Liver (tissue), 9 donors: Measurements from ENCODE around the gene CLTA. TPM values are rescaled to one million over a fixed set of nuclear protein-coding genes. Genes with fewer than 3 reads are reported as not detected.

ENCODE experiments used
- DNase-seq: peaks from one replicate; pipeline ENCODE4 v3.0.0-alpha.2; 2017; ENCODE audit warnings: low spot score
- H3K27ac ChIP-seq, 2 donors: one replicate each; pipeline ENCODE4 v1.7.0; 2013; ENCODE audit warnings: inconsistent platforms in 2 of 2, low read length in 2 of 2, control low read depth in 1 of 2, low read depth in 1 of 2, mild to moderate bottlenecking in 1 of 2
- H3K27me3 ChIP-seq, 4 donors: one replicate each; pipeline versions ENCODE4 v1.6.1 to v1.7.0; 2013; ENCODE audit warnings: low read length in 3 of 4, inconsistent platforms in 1 of 4, mild to moderate bottlenecking in 1 of 4, moderate library complexity in 1 of 4; ENCODE audit not compliant: control insufficient read depth in 4 of 4, insufficient read depth in 4 of 4
- H3K36me3 ChIP-seq, 4 donors: one replicate each; pipeline versions ENCODE4 v1.6.1 to v1.7.0; 2013; ENCODE audit warnings: low read length in 3 of 4, mild to moderate bottlenecking in 3 of 4, low read depth in 1 of 4, moderate library complexity in 1 of 4; ENCODE audit not compliant: control insufficient read depth in 4 of 4, insufficient read depth in 3 of 4
- H3K4me1 ChIP-seq, 4 donors: one replicate each; pipeline versions ENCODE4 v1.6.1 to v1.7.0; 2013; ENCODE audit warnings: low read length in 3 of 4, mild to moderate bottlenecking in 3 of 4, moderate library complexity in 1 of 4; ENCODE audit not compliant: control insufficient read depth in 4 of 4, insufficient read depth in 4 of 4
- H3K4me3 ChIP-seq, 3 donors: one replicate each; pipeline versions ENCODE4 v1.6.1 to v1.7.0; 2013; ENCODE audit warnings: low read length in 3 of 3, control low read depth in 1 of 3, low read depth in 1 of 3, mild to moderate bottlenecking in 1 of 3
- H3K9ac ChIP-seq, 2 donors: one replicate each; pipeline ENCODE4 v1.7.0; 2013; ENCODE audit warnings: low read length in 2 of 2, mild to moderate bottlenecking in 2 of 2, moderate library complexity in 2 of 2, control low read depth in 1 of 2, low read depth in 1 of 2
- H3K9me3 ChIP-seq, 4 donors: one replicate each; pipeline versions ENCODE4 v1.6.1 to v1.7.0; 2013; ENCODE audit warnings: low read length in 3 of 4; ENCODE audit not compliant: control insufficient read depth in 4 of 4
- ATF3 ChIP-seq: IDR thresholded peaks from 2 replicates; pipeline ENCODE4 v1.6.1; 2016; ENCODE audit warnings: antibody characterized with exemption
- CTCF ChIP-seq: fragments of 150-350 bp; IDR thresholded peaks from 2 replicates; pipeline ENCODE4 v1.5.1; 2017; ENCODE audit warnings: improper control_type of control experiment, low read depth, low read length; ENCODE audit not compliant: missing input control
- EGR1 ChIP-seq, 2 donors: IDR thresholded peaks; 2 replicates each; pipeline ENCODE4 v1.6.1; 2016 to 2018; ENCODE audit warnings: antibody characterized with exemption in 2 of 2, low read depth in 2 of 2
- FOXA1 ChIP-seq: IDR thresholded peaks from 2 replicates; pipeline ENCODE4 v1.6.1; 2016; ENCODE audit warnings: antibody characterized with exemption
- FOXA2 ChIP-seq: IDR thresholded peaks from 2 replicates; pipeline ENCODE4 v1.6.1; 2016; ENCODE audit warnings: antibody characterized with exemption
- HNF4A ChIP-seq, 2 donors: conservative IDR thresholded peaks; 2 replicates each; pipeline ENCODE4 v1.6.1; 2016; ENCODE audit warnings: antibody characterized with exemption in 2 of 2, mild to moderate bottlenecking in 2 of 2
- HNF4G ChIP-seq: IDR thresholded peaks from 2 replicates; pipeline ENCODE4 v1.6.1; 2016; ENCODE audit warnings: antibody characterized with exemption
- JUND ChIP-seq, 2 donors: IDR thresholded peaks; 2 replicates each; pipeline ENCODE4 v1.6.1; 2016; ENCODE audit warnings: antibody characterized with exemption in 2 of 2
- MAX ChIP-seq: IDR thresholded peaks from 2 replicates; pipeline ENCODE4 v1.6.1; 2016; ENCODE audit warnings: antibody characterized with exemption
- NR2F2 ChIP-seq: IDR thresholded peaks from 2 replicates; pipeline ENCODE4 v1.6.1; 2016; ENCODE audit warnings: antibody characterized with exemption
- RAD21 ChIP-seq, 2 donors: IDR thresholded peaks; 2 replicates each; pipeline ENCODE4 v1.6.1; 2016; ENCODE audit warnings: antibody characterized with exemption in 2 of 2, mild to moderate bottlenecking in 2 of 2
- RXRA ChIP-seq, 2 donors: IDR thresholded peaks; 2 replicates each; pipeline ENCODE4 v1.6.1; 2017 to 2018; ENCODE audit warnings: antibody characterized with exemption in 2 of 2, mild to moderate bottlenecking in 1 of 2
- SP1 ChIP-seq: IDR thresholded peaks from 2 replicates; pipeline ENCODE4 v1.6.1; 2018; ENCODE audit warnings: antibody characterized with exemption, mild to moderate bottlenecking
- TAF1 ChIP-seq: conservative IDR thresholded peaks from 2 replicates; pipeline ENCODE4 v1.6.1; 2016; ENCODE audit warnings: antibody characterized with exemption, mild to moderate bottlenecking
- ZBTB33 ChIP-seq: IDR thresholded peaks from 2 replicates; pipeline ENCODE4 v1.6.1; 2016; ENCODE audit warnings: antibody characterized with exemption
- WGBS: extraction: QIAGEN DNeasy Blood & Tissue Kit; methylation state at CpG from one replicate; pipeline ENCODE4 v1.1.7; 2013; 5-methylcytosine and 5-hydroxymethylcytosine counted together
- polyA plus RNA-seq, 2 donors: library from polyadenylated mRNA; stranded (reverse) in 1 of 2; unstranded in 1 of 2; fragments of 200-250 nt in 1 of 2; fragments of >200 nt in 1 of 2; fragmentation: Nextera tagmentation in 1 of 2; extraction: Ambion mirVana in 1 of 2; gene quantifications; one replicate each; pipeline versions ENCODE4 v1.2.1 to v1.2.3, GENCODE V29; 2013 to 2015
- total RNA-seq, 2 donors: library from RNA; depleted of rRNA; stranded (reverse); fragments of >200 nt; gene quantifications; one replicate each; pipeline ENCODE4 v1.2.3, GENCODE V29; 2014
- TF ChIP-seq, protein P1 (sequence below): IDR thresholded peaks from 2 replicates; pipeline ENCODE4 v1.6.1; 2016; ENCODE audit warnings: antibody characterized with exemption, mild to moderate bottlenecking
- donor health status: healthy.
- donor health status: healthy.
- donor health status: healthy.
- donor health status: healthy.
- donor health status: healthy.

Gene CLTA
- total and polyA plus RNA-seq, 4 donors = 48.4 to 102 (median 74.6) TPM

- 66% methylated on average over 9 of the region's 9 CpGs for WGBS
- DNase-seq = peak; percentile 52
- no peak overlapping the region for H3K4me3 ChIP-seq
- H3K27me3 ChIP-seq = no peaks in the 10 kb centered on the region
- no peaks in the 10 kb centered on the region for H3K36me3 ChIP-seq
- TF ChIP-seq JUND (IDR thresholded peaks at IDR 0.05) = no peak
- no peak for TF ChIP-seq ATF3
- TF ChIP-seq NR2F2 = no peak
- TF ChIP-seq CTCF = no peak
- TF ChIP-seq ZBTB33 = no peak
- no peak for TF ChIP-seq MAX
- TF ChIP-seq SP1 = no peak
- no peak for TF ChIP-seq FOXA1
- TF ChIP-seq EGR1 (IDR thresholded peaks at IDR 0.05; ENCODE audit: low read depth in 2 of 2) = no peak
- no peak for TF ChIP-seq RXRA (IDR thresholded peaks at IDR 0.05)
- TF ChIP-seq RAD21 (IDR thresholded peaks at IDR 0.05) = no peak
- no peak for TF ChIP-seq FOXA2
- TF ChIP-seq HNF4G = no peak
- no peak for TF ChIP-seq HNF4A (conservative IDR thresholded peaks at IDR 0.05)
- no peak for TF ChIP-seq TAF1
- TF ChIP-seq, protein P1, sequence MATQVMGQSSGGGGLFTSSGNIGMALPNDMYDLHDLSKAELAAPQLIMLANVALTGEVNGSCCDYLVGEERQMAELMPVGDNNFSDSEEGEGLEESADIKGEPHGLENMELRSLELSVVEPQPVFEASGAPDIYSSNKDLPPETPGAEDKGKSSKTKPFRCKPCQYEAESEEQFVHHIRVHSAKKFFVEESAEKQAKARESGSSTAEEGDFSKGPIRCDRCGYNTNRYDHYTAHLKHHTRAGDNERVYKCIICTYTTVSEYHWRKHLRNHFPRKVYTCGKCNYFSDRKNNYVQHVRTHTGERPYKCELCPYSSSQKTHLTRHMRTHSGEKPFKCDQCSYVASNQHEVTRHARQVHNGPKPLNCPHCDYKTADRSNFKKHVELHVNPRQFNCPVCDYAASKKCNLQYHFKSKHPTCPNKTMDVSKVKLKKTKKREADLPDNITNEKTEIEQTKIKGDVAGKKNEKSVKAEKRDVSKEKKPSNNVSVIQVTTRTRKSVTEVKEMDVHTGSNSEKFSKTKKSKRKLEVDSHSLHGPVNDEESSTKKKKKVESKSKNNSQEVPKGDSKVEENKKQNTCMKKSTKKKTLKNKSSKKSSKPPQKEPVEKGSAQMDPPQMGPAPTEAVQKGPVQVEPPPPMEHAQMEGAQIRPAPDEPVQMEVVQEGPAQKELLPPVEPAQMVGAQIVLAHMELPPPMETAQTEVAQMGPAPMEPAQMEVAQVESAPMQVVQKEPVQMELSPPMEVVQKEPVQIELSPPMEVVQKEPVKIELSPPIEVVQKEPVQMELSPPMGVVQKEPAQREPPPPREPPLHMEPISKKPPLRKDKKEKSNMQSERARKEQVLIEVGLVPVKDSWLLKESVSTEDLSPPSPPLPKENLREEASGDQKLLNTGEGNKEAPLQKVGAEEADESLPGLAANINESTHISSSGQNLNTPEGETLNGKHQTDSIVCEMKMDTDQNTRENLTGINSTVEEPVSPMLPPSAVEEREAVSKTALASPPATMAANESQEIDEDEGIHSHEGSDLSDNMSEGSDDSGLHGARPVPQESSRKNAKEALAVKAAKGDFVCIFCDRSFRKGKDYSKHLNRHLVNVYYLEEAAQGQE = no peak
- H3K9me3 ChIP-seq = no peaks in the 10 kb centered on the region
- H3K9ac ChIP-seq = no peak overlapping the region
- peak overlapping the region; percentile 18 to 37 for H3K27ac ChIP-seq
- H3K4me1 ChIP-seq = peaks cover 0 to 2% (median 0%) of the 10 kb centered on the region in 4 donors
Observed at GRCh38 chr9:36163049-36163785, 27.5 kb upstream of the CLTA start.
